NCI-H524 (cell line): Measurements from ENCODE around the gene CHCHD4.
"Not testable (repeated sequence)": the region's sequence is repeated elsewhere in the genome, so short reads cannot be mapped to it uniquely, and the experiment has no call there.

Source experiments
- DNase-seq, 2 experiments: peaks; one replicate each; lab custom pipeline; 2025; lab: John Stamatoyannopoulos, UW

Gene CHCHD4

DNA sequence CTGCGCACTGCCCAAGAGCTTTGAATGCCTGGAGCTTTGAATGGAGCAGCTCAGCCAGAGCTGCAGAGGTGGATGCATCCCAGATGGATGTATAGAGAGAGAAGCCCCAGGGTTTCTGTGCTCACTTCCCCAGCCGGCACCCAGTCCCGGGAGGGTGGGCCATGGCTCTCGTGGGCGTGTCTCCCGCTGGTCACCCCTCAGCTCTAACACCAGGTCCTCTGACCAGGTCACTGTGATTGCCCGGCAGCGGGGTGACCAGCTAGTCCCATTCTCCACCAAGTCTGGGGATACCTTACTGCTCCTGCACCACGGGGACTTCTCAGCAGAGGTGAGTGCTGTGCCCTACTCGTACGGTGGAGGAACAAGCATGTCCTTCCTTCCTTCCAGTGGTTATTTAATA, 10.9 kb upstream of the CHCHD4 start:
- DNase-seq: no peak

DNA sequence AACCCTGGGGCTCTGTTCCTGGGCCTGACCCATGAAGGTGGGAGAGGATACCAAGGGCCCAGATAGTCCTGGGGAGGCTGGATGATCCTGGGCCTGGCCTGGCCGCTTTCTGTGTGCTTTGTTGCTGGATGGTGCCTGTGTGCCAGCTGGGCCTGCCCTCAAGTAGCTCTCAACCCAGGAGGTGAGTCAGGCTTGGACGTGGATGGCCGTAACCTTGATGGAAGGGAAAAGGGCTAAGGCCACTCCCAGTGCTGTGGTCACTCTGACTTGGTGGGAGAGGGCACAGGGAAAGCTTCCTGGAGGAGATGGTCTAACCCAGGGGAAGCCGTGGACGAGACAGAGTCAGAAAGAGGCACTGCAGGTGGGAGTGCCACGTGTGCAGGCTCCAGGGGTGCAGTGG, 9.6 kb upstream of the CHCHD4 start:
- DNase-seq: no peak

DNA sequence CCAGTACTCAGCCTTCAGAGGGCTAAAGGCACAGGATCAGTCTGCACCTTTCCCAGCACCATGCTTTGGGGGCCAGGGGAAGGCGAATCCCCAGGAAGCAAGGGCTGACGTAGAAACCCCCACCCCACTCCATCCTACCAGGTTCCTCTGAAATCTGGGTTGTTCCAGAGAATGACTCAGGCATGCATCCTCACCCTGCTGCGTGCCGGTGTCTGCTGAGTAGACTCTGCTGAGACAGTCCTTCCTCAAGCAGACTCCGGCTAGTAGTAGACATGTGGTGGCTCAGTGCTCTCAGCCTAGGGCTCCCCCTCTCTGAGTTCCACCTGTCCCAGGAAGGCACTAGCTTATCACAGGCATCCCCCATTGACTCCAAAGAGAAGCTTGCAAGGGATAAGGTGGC, 9.2 kb upstream of the CHCHD4 start:
- DNase-seq: no peak

DNA sequence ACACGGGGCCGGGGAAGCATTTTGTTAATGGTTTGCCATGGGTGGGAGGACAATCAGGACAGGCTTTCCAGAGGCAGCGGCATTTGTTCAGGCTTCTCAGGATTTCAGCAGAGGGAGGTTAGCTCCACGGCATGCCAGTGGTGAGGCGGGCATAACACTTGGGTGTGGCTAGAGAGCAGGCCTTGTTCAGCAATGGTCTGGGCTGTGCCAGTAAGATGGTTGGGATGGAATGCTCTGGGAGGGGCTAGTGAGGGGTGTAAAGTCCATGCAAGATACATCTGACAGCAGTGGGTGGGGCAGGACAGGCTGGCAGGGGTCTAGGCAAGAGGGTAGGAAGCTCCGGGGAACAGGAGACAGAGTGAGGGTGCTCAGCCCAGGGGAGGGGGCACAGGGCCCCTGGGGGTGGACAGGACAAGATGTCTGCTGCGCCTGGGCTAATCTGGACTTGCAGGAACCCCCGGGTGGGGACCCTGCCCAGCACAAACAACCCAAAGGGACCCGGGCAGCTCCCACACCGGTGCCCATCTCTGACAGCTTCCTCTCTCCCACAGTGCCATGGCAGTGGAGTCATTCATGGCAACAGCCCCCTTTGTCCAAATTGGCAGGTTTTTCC, 8.6 kb upstream of the CHCHD4 start:
- DNase-seq: no peak

DNA sequence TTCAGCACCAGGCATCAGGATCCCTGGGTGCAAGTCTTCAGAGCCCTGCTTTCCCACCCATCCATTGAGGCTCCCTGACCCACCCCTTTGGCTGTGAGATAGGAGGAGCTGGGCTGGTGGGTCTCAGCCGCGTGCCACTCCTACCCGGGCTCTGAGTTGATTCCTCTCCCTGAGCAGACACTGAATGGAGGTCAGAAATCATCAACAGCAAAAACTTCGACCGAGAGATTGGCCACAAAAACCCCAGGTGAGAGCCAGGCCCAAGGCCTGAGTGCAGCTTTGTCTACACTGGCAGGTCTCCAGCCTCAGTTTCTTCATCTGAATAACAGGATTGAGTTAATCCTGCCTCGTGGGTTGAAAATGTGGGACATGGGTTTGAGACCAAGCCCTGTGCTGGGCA, 8.0 kb upstream of the CHCHD4 start:
- no peak for DNase-seq

DNA sequence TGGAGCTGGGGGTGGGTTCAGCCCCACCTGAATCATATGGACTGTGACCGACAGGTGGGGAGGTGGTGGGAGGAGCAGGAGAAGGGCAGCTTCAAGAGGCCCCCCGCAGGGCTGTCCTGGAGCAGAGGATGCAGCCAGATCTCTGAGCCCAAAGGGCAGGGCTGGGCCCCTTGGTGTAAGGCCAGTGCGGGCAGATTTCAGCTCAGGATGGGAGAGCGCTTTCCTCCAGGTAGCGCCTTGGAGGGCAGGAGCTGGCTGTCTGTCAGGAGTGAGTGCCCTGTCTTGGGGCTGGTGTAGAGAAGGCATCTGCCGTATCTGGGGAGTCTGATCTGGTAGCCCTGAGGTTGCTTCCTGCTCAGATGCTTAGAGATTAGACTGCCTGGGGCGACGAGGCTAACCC, 7.5 kb upstream of the CHCHD4 start:
- no peak for DNase-seq

DNA sequence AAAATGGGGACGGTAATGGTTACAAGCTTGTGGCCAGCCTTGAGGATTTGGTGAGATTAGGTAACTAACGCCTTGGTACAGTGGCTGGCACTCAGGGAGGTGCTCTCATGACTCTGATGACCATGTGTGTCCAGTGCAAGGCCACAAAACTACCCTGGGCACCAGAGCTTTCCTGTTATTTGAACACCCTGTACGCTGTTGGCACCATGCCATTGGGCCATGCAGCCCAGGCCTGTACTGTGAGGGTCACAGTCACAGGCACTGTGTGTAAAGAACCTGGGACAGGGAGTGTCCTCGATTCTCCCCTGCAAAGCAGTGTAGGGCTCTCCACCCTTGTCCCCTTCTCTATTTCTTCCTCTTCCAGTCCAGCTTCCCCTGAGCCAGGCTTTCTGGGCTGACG, 6.5 kb upstream of the CHCHD4 start:
- DNase-seq: no peak

DNA sequence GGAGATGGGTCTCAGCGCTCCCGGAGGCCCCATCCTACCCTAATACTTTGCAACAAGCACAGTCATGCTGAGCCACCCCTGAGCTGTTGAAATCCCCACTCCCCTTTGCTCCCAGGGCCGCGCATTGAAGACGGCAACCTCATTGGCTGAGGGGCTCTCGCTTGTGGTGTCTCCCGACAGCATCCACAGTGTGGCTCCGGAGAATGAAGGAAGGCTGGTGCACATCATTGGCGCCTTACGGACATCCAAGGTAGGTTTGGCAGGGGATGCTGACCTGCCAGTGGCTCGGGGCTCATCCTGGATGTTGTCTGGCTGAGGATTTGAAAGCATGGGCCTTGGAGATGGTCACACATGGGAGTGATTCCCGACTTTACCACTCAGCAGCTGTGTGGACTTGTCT, 6.0 kb upstream of the CHCHD4 start:
- DNase-seq: no peak

DNA sequence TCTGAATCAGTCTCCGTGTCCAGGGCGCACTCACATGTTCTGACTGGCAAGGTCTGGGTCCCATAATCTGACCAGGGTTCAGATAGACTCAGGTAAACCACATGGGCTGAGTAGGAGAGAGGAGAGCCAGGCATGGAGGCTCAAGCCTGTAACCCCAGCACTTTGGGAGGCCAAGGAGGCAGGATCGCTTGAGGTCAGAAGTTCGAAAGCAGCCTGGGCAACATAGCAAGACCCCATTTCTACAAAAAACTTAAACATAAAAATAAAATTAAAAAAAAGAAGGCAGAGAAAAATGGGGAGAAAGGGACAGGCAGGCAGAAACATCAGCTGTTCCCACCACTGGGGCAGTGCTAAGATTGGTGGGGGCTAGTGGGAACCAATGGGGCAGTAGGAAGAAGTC, 5.6 kb upstream of the CHCHD4 start:
- DNase-seq: no peak

DNA sequence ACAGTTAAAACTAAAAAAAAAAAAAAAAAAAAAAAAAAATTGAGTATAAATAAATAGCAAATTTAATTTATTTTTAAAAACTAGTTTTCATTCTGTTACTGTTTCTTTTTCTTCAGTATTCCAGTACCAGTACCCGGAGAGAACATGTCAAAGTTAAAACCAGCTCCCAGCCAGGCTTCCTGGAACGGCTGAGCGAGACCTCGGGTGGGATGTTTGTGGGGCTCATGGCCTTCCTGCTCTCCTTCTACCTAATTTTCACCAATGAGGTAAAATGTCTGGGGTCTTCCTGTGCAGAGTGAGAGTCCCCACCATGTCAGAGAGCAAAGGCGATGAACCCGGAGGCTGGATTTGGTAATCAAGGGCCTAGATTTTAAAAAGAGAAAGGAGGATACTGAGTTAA, 4.6 kb upstream of the CHCHD4 start:
- DNase-seq: no peak

DNA sequence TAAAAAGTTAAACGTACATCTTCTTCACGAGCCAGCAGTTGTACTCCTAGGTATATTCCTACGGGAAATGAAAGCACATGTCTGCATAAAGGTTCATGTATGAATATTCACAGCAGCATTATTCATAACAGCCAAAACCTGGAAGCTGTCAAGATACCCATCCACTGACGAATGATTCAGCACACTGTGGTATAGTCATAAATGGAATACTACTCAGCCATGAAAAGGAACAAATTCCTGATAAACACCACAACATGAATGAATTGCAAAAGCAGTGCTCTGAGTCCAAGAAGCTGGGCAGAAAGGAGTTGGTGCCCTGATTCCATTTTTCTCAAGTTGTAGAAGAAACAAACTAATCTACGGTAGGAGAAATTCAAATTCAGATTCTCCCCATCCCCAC, 4.1 kb upstream of the CHCHD4 start:
- no peak for DNase-seq

DNA sequence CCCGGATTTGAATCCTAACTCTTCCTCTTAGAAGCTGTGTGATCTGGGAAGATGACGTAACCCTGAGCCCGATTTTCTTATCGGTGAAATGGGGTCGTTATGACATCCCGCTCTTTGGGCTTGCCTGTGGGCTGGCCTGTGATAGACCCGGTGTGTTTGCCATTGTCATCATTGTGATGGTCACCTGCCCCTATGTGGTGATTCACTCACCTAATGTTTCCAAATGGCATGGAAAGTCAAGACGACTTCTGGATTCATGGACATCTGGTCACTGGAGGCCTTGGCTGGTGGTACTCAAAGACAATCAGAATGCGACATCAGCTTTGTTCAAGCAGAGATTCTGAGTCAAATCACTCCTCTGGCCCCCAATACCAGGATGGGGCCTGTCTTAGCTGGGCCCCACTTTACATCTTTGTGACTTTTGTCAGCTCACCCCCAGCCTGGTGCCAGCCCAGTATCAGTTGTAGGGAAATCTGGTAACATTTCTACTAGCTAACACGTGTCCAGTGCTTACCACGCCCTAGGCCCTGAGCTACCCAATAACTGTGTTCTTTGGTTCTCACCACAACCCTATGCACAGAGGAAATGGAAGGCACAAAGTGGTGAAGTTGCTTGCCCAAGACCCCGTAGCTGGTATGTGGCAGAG, 3.0 kb upstream of the CHCHD4 start:
- no peak for DNase-seq

DNA sequence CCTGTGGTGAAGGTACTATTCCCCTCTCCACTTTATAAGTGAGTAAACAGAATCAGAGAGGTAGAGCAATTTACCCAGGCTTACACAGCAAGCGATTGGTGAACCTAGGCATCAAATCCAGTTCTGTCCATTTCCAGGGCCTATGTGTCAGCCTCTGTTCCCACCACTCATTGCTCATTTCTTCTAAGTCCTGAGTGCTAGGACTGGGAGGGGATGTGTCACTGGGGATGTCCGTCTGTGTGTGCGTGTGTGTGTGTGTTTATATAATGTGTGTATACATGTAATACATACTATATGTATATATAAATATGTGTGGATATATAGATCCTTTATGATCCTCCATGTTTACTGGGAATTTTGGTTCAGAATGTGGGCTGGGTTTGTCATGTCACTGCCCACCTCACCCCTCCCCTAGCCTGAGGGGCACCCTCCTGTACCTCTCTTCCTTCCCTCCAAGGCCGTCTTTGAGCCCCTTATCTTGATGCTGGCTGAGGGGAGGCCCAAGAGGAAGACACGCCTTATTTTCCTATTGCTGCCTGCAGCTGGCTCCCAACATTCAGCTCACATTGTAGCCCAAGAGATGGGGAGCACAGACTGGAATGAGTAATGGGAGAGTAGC, 2.3 kb upstream of the CHCHD4 start:
- DNase-seq: no peak

DNA sequence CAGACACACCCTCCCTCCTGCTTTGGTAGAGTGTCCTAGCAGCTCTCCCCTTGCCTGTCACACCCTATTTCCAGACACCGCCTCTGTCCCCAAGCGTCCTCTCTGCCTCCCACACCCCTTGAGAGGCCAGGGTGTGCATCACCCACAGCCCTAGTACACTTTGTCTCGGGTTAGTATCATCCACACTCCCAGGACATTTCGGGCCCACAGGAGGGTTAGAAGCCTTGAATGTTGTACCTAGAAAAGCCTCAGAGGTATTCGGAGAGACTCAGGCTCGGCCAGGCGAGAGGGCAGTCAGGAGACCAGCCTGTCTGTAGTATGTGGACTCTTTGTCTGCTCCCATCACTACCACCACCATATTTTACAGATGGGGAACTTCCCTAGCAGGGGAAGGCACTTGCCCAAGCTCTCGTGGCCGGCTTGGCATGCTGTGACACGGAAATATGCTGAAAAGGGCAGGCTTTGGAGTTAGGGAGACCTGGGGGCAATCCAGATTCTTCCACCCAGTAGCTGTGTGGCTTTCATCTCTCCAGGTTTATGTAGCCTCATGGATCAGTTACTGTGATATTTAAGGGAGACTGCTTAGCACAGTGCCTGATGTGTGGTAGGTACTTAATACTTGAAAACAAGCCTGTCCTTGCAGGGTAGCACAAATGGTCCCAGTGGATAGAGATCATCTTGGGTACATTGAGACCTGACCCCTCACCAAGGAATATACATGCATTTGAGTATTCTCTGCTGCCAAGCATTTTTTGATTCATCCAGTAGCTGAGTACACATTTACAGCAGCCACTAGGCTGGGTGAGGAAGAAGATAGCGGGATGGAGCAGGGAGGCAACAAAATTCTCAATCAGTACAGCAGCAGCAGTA, 1.6 kb upstream of the CHCHD4 start:
- DNase-seq: no peak

DNA sequence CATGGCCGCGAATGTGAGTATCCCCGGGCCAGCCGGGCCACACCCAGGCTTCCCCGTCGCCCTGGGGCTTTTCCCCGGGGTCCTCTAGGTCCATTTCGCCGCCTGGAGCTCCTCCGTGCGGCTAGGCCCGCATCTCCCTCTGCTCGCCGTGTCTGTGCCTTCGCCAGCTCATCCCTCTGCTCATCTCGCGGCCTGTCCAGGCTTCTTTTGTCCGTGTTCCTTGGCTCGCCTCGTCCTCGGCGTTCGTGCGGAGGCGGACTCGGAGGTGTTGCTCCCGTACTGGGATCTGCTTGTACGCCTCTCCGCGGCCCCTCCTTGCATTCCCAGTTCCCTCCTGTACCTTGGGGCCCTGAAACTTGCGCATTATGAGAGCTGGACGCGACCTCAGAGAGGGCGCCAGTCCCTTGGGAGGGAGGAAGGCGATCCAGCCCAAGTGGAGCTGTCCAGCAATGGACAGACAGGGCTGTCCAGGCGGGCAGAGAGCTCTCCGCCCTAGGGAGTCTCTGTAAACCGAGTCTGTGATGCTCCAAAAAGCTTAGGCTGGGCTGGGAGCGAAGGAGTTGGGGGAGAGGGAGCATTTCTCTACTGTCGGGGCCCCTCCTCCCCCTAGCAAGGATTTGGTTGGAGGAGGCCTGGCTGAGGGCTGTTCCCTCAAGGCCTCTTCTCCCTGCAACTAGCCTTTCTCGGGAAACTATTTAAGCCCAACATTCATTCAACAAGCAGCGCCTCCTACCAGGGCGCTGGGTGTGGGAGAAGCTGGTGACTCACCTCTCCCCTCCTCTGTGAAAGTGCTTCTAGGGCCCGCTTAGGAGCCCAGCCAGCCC, 735 bp upstream of the CHCHD4 start:
- DNase-seq: peak in 1 of 2 experiments; percentile 46

DNA sequence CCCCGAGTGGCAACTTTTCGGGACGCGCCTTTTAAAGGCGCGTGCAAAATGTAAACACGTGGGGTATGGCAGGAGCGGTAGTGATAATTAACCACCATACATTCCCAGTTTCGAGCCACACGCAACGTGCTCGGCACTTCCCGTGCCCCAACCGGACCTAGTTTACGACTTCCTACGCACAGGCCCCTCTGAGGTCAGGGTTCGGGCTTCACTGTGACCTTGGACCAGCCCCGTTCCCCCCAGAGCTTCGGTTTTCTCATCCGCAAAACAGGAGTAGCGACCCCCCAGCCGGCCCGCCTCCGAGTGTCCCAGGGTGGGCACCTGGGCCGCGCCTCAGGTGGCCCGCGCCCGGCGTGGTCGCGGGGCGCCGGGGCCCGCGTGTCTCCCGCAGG, 451 bp downstream of the CHCHD4 start:
- DNase-seq: peak; percentile 12 to 76

DNA sequence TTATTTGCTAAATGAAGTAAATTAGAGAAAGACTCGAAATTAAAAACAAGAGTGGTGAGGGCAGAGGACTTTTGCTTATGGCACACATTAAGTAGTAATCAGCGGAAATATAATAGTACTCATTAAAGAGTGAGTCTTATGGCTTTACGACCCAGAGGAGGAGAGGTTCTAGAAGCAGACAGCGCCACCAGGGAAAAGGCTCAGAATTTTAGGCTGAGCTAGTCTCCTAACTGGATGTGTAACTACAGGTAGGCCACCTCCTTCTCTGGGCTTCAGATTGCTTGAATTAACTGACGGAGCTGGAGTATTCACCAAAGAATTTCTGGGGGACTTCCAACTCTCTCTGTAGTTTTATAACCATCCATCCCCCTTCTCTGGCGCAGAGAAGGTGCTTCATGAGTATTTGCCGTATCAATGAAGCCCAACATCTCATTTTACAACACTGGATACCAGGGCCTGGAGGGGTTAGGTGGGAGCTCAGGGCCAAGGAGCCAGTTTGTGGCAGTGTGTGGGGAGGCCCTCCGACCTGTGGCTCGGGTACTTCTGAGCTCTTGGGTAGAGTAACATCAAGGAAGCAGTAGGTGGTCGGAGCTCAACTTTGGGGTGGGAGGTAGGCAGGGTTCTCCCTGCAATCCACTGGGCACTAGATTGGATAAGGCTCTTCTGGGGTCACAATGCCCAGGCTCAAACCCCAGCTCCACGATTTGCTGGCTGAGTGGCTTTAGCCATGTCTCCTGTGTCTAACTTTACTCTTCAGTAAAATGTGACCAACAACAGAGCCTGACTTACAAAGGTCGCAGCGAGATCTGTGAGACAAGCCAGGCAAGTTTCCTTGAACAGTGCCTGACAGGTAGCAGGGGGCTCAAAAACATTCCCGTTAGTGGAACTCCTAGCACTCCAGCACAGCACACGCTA, 1.1 kb downstream of the CHCHD4 start:
- no peak for DNase-seq

DNA sequence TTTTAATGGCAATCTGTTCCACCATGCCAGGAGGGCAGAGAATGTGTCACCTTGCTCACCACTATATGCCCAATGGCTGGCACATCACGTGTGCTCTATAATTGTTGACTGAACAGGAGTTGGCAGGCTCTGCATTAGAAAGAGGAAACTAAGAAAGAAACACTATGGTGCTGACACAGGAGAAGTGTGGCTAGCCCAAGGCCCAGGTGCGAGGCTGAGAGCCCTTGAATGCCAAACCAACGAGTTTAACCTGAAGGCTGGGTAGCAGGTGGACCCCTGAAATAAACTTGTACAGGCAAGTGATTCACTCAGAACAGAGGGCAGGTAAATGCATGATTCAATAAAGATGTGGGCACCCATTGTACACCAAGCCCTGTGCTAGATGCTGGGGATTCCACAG, 2.4 kb downstream of the CHCHD4 start:
- DNase-seq: no peak

DNA sequence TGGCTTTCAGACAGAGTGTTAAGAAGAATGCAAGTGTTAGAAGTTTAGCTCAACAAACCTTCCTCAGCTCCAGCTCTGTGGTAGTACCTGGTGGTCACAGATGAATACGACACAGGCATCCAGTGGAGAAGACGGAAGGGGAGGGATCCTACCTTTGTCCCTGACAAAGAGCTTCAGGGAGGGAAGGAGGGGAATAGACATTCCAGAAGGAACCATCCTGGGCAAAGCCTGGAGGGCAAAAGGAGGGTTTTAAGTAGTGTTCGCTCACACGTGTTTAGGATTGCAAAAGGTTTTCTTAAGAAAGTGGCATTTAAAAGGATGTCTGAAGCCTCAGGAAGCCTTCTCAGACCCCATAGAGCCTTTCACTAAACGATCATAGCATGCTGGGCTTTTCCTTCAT, 2.8 kb downstream of the CHCHD4 start:
- DNase-seq: no peak

DNA sequence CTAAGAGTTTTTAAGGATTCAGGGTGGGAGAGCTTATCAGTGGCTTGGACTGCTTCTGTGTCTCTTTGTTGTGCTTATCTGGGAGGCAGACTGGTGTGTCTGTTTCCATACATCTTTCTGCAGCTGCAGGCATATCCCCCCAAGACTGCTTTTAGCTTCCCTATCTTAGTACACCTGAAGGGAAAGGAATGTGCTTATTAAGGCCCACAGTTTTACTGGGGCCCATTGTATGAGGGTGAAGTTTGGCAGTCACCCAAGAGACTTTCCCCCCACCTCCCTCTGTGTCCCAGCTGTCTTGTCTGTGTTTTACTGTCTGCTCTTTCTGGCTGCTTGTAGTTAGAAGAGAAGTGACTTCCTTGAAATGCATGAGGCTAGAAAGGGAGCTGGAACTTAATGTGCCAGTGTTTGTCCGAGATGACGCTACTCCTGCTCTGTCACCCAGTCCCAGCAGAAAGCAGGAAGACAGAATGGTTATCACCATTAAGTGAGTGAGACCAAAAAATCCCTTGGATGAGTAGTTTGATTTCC, 3.7 kb downstream of the CHCHD4 start:
- not testable (repeated sequence) for DNase-seq
